OCI-LY1 (cell line): ENCODE results near the gene NR0B1.

Experiments used
- H2AFZ ChIP-seq: fragments of 200-600 bp; sonication (generic), shearing (Covaris generic); 2 replicates; pipeline ENCODE4 v1.6.0; 2014; ENCODE audit warnings: antibody characterized with exemption, mild to moderate bottlenecking, low read length
- H3F3A ChIP-seq: fragments of 200-600 bp; sonication (generic), shearing (Covaris generic); 2 replicates; pipeline ENCODE4 v1.6.0; 2014; ENCODE audit warnings: mild to moderate bottlenecking, antibody characterized with exemption, low read length, moderate library complexity; ENCODE audit not compliant: insufficient read depth
- H3K27ac ChIP-seq: fragments of 200-600 bp; sonication (generic); 2 replicates; pipeline ENCODE4 v1.5.1; 2014; ENCODE audit warnings: low read length, mixed run types, mild to moderate bottlenecking, low read depth; ENCODE audit not compliant: poor library complexity, severe bottlenecking
- H3K27me3 ChIP-seq: fragments of 200-600 bp; sonication (generic); 2 replicates; pipeline ENCODE4 v1.6.0; 2014; ENCODE audit warnings: antibody characterized with exemption, mild to moderate bottlenecking, low read length, moderate library complexity; ENCODE audit not compliant: insufficient read depth
- H3K36me3 ChIP-seq: fragments of 200-600 bp; sonication (generic); 2 replicates; pipeline ENCODE4 v1.6.1; 2014; ENCODE audit warnings: mild to moderate bottlenecking, antibody characterized with exemption, low read length, moderate library complexity, mixed read lengths; ENCODE audit not compliant: insufficient read depth
- H3K4me1 ChIP-seq: fragments of 200-600 bp; sonication (generic); 2 replicates; pipeline ENCODE4 v1.5.1; 2014; ENCODE audit warnings: mild to moderate bottlenecking, low read length, moderate library complexity; ENCODE audit not compliant: insufficient read depth, severe bottlenecking
- H3K4me2 ChIP-seq: fragments of 200-600 bp; sonication (generic), shearing (Covaris generic); 2 replicates; pipeline ENCODE4 v1.6.1; 2014; ENCODE audit warnings: low read length
- H3K4me3 ChIP-seq: fragments of 200-600 bp; sonication (generic); 2 replicates; pipeline ENCODE4 v1.5.1; 2014; ENCODE audit warnings: low read length, low read depth, mild to moderate bottlenecking, mixed read lengths; ENCODE audit not compliant: poor library complexity, severe bottlenecking
- H3K79me2 ChIP-seq: fragments of 200-600 bp; shearing (Covaris generic); 2 replicates; pipeline ENCODE4 v1.6.1; 2016; ENCODE audit warnings: mixed run types, low read length, mixed read lengths; ENCODE audit not compliant: insufficient read depth
- H3K9ac ChIP-seq: fragments of 200-600 bp; sonication (generic), shearing (Covaris generic); 2 replicates; pipeline ENCODE4 v1.6.1; 2014; ENCODE audit warnings: mild to moderate bottlenecking, low read length, mixed read lengths
- H3K9me2 ChIP-seq: fragments of 200-600 bp; sonication (generic), shearing (Covaris generic); 2 replicates; pipeline ENCODE4 v1.6.1; 2014; ENCODE audit warnings: low read depth, mild to moderate bottlenecking, low read length, mixed read lengths
- H3K9me3 ChIP-seq: fragments of 200-600 bp; shearing (Covaris generic); 2 replicates; pipeline ENCODE4 v1.6.1; 2014; ENCODE audit warnings: low read length, mixed read lengths
- H4K20me1 ChIP-seq: fragments of 200-600 bp; sonication (generic), shearing (Covaris generic); 2 replicates; pipeline ENCODE4 v1.6.0; 2016; ENCODE audit warnings: mild to moderate bottlenecking, low read length; ENCODE audit not compliant: insufficient read depth
- CTCF ChIP-seq: fragments of 200-600 bp; sonication (generic), shearing (Covaris generic); IDR thresholded peaks from 2 replicates; pipeline ENCODE4 v1.5.1; 2017; ENCODE audit warnings: mild to moderate bottlenecking, antibody characterized with exemption, low read length, moderate library complexity, mixed read lengths
- EZH2 ChIP-seq: fragments of 200-600 bp; sonication (generic), shearing (Covaris generic); IDR thresholded peaks from 2 replicates; pipeline ENCODE4 v1.8.0; 2017; ENCODE audit warnings: borderline replicate concordance, mixed run types, mild to moderate bottlenecking, antibody characterized with exemption, low read length, moderate library complexity, mixed read lengths

The NR0B1 gene

GRCh38 chrX:30270639-30271038 is 38.6 kb downstream of the NR0B1 start:
- Histone ChIP-seq H3K36me3 (no peaks in the 10 kb centered on the region), H3K27ac (no peak overlapping the region), H3K9ac (no peak overlapping the region), H2AFZ (no peak overlapping the region), H3K4me2 (no peak overlapping the region), H3F3A (no peaks in the 10 kb centered on the region), H3K4me1 (no peaks in the 10 kb centered on the region), H3K27me3 (no peaks in the 10 kb centered on the region), H4K20me1 (no peaks in the 10 kb centered on the region), H3K4me3 (no peak overlapping the region), H3K9me3 (no peaks in the 10 kb centered on the region), H3K9me2 (no peaks in the 10 kb centered on the region), H3K79me2 (no peaks in the 10 kb centered on the region)
- TF ChIP-seq EZH2 (no peak), CTCF (no peak)

GRCh38 chrX:30262763-30263162 is 46.4 kb downstream of the NR0B1 start:
- Histone ChIP-seq H3K4me3 (no peak overlapping the region), H3K9me2 (no peaks in the 10 kb centered on the region), H3K4me2 (no peak overlapping the region), H3K36me3 (no peaks in the 10 kb centered on the region), H3K27me3 (no peaks in the 10 kb centered on the region), H2AFZ (no peak overlapping the region), H3K27ac (no peak overlapping the region), H3F3A (no peaks in the 10 kb centered on the region), H4K20me1 (no peaks in the 10 kb centered on the region), H3K79me2 (no peaks in the 10 kb centered on the region), H3K9me3 (no peaks in the 10 kb centered on the region), H3K4me1 (no peaks in the 10 kb centered on the region), H3K9ac (no peak overlapping the region)
- TF ChIP-seq EZH2 (no peak), CTCF (no peak)

GRCh38 chrX:30261012-30261411 is 48.2 kb downstream of the NR0B1 start:
- Histone ChIP-seq H3K9ac (no peak overlapping the region), H2AFZ (no peak overlapping the region), H3K27ac (no peak overlapping the region), H3K4me1 (no peaks in the 10 kb centered on the region), H3K27me3 (no peaks in the 10 kb centered on the region), H3K9me2 (no peaks in the 10 kb centered on the region), H3F3A (no peaks in the 10 kb centered on the region), H3K36me3 (no peaks in the 10 kb centered on the region), H3K4me3 (no peak overlapping the region), H3K79me2 (no peaks in the 10 kb centered on the region), H3K9me3 (no peaks in the 10 kb centered on the region), H3K4me2 (no peak overlapping the region), H4K20me1 (no peaks in the 10 kb centered on the region)
- no peak for TF ChIP-seq EZH2
- no peak for TF ChIP-seq CTCF
